ENCODE data around the gene NR3C2.

GRCh38 chr4:148210661-148211060 is 231.6 kb downstream of the NR3C2 start:
- no peak for TF ChIP-seq CTCF (IDR thresholded peaks at IDR 0.05)
- no peak for TF ChIP-seq POLR2A (IDR thresholded peaks at IDR 0.05)

Data from adrenal gland (tissue), 5 donors.